Smooth muscle cell (in vitro differentiated cells): ENCODE data around the gene DIS3L2. TPM values are rescaled to one million over a fixed set of nuclear protein-coding genes. Genes with fewer than 3 reads are reported as not detected.

Experiments used
- DNase-seq: peaks from one replicate; lab custom pipeline; 2025; ENCODE audit not compliant: unreplicated experiment; lab: John Stamatoyannopoulos, UW
- H2AFZ ChIP-seq: fragments of 200-600 bp; sonication (generic); 2 replicates; pipeline ENCODE4 v1.6.0; 2016; ENCODE audit warnings: antibody characterized with exemption, low read depth, mild to moderate bottlenecking
- H3F3A ChIP-seq: fragments of 200-600 bp; sonication (generic); 2 replicates; pipeline ENCODE4 v1.6.0; 2017; ENCODE audit warnings: antibody characterized with exemption, low read depth
- H3K27ac ChIP-seq: fragments of 200-600 bp; sonication (generic); 2 replicates; pipeline ENCODE4 v1.5.1; 2016; ENCODE audit warnings: low read depth, mild to moderate bottlenecking
- H3K27me3 ChIP-seq: fragments of 200-600 bp; sonication (generic); 2 replicates; pipeline ENCODE4 v1.6.1; 2016; ENCODE audit warnings: low read depth, mild to moderate bottlenecking
- H3K36me3 ChIP-seq: fragments of 200-600 bp; sonication (generic); 2 replicates; pipeline ENCODE4 v1.5.1; 2016; ENCODE audit warnings: low read depth
- H3K4me1 ChIP-seq: fragments of 200-600 bp; sonication (generic); 2 replicates; pipeline ENCODE4 v1.5.1; 2016; ENCODE audit warnings: low read depth
- H3K4me2 ChIP-seq: fragments of 200-600 bp; sonication (generic); 2 replicates; pipeline ENCODE4 v1.6.0; 2016; ENCODE audit warnings: mild to moderate bottlenecking
- H3K4me3 ChIP-seq: fragments of 200-600 bp; sonication (generic); 2 replicates; pipeline ENCODE4 v1.5.1; 2016; ENCODE audit warnings: mild to moderate bottlenecking
- H3K79me2 ChIP-seq: fragments of 200-600 bp; sonication (generic); 2 replicates; pipeline ENCODE4 v1.6.0; 2016; ENCODE audit warnings: low read depth, mild to moderate bottlenecking
- H3K9ac ChIP-seq: fragments of 200-600 bp; sonication (generic); 2 replicates; pipeline ENCODE4 v1.6.0; 2016; ENCODE audit warnings: low read depth
- H3K9me3 ChIP-seq: fragments of 200-600 bp; sonication (generic); replicated peaks from 2 replicates; pipeline ENCODE4 v1.5.1; 2016; ENCODE audit warnings: low read depth
- H4K20me1 ChIP-seq: fragments of 200-600 bp; sonication (generic); 2 replicates; pipeline ENCODE4 v1.6.0; 2016; ENCODE audit warnings: low read depth
- CTCF ChIP-seq: fragments of 200-600 bp; sonication (generic); IDR thresholded peaks from 2 replicates; pipeline ENCODE4 v1.5.1; 2017; ENCODE audit warnings: borderline replicate concordance, mild to moderate bottlenecking, antibody characterized with exemption; ENCODE audit not compliant: insufficient read depth, poor library complexity, severe bottlenecking
- WGBS: methylation state at CpG from one replicate; pipeline ENCODE4 v1.1.7; 2016; ENCODE audit warnings: low lambda C conversion rate; 5-methylcytosine and 5-hydroxymethylcytosine counted together
- polyA plus RNA-seq: library from polyadenylated mRNA; unstranded; fragments of >200 nt; fragmentation: Nextera tagmentation; extraction: Ambion mirVana; gene quantifications from 2 replicates; pipeline ENCODE4 v1.2.1, GENCODE V29; 2016
- total RNA-seq: library from RNA; depleted of rRNA; stranded (reverse); fragments of >200 nt; gene quantifications from 2 replicates; pipeline ENCODE4 v1.2.3, GENCODE V29; 2014

DIS3L2 gene
- total and polyA plus RNA-seq, 2 experiments from 2014 or later = 11.4 to 25.2 TPM

- Histone ChIP-seq H3K9ac (no peak overlapping the region), H3K4me2 (no peak overlapping the region), H3K4me1 (no peaks in the 10 kb centered on the region), H3K9me3 (no peaks in the 10 kb centered on the region), H2AFZ (no peak overlapping the region), H4K20me1 (peaks cover 4% of the 10 kb centered on the region), H3K4me3 (no peak overlapping the region), H3K79me2 (no peaks in the 10 kb centered on the region), H3K36me3 (no peaks in the 10 kb centered on the region), H3K27me3 (no peaks in the 10 kb centered on the region), H3F3A (no peaks in the 10 kb centered on the region), H3K27ac (no peak overlapping the region)
- no peak for DNase-seq
- TF ChIP-seq CTCF = no peak
- WGBS = 94% methylated on average over 3 of the region's 3 CpGs
Measured at GRCh38 chr2:232216028-232216427, 254.5 kb downstream of the DIS3L2 start.

- no peaks in the 10 kb centered on the region for H3F3A ChIP-seq
- no peak overlapping the region for H3K4me3 ChIP-seq
- DNase-seq = no peak
- peaks cover 4% of the 10 kb centered on the region for H4K20me1 ChIP-seq
- no peak for TF ChIP-seq CTCF
- no peaks in the 10 kb centered on the region for H3K9me3 ChIP-seq
- H3K27ac ChIP-seq = no peak overlapping the region
- 82% methylated on average over 6 of the region's 6 CpGs for WGBS
- no peaks in the 10 kb centered on the region for H3K4me1 ChIP-seq
- no peaks in the 10 kb centered on the region for H3K27me3 ChIP-seq
- H2AFZ ChIP-seq = no peak overlapping the region
- H3K9ac ChIP-seq = no peak overlapping the region
- H3K4me2 ChIP-seq = no peak overlapping the region
- H3K79me2 ChIP-seq = no peaks in the 10 kb centered on the region
- no peaks in the 10 kb centered on the region for H3K36me3 ChIP-seq
Measured at GRCh38 chr2:232218778-232219495, 257.4 kb downstream of the DIS3L2 start.

- Histone ChIP-seq H2AFZ (no peak overlapping the region), H3K79me2 (no peaks in the 10 kb centered on the region), H3K9ac (no peak overlapping the region), H4K20me1 (peaks cover 4% of the 10 kb centered on the region), H3K4me2 (no peak overlapping the region), H3K4me1 (no peaks in the 10 kb centered on the region), H3K4me3 (no peak overlapping the region), H3K36me3 (no peaks in the 10 kb centered on the region), H3K27ac (no peak overlapping the region), H3K27me3 (no peaks in the 10 kb centered on the region), H3F3A (no peaks in the 10 kb centered on the region), H3K9me3 (no peaks in the 10 kb centered on the region)
- TF ChIP-seq CTCF = no peak
- no peak for DNase-seq
- WGBS = 95% methylated on average over 2 of the region's 2 CpGs
Measured at GRCh38 chr2:232219496-232219870, 258.0 kb downstream of the DIS3L2 start.

- H3K36me3 ChIP-seq = no peaks in the 10 kb centered on the region
- H4K20me1 ChIP-seq = peaks cover 4% of the 10 kb centered on the region
- H3K4me1 ChIP-seq = no peaks in the 10 kb centered on the region
- no peaks in the 10 kb centered on the region for H3K9me3 ChIP-seq
- no peak for TF ChIP-seq CTCF
- no peak overlapping the region for H3K9ac ChIP-seq
- no peaks in the 10 kb centered on the region for H3K27me3 ChIP-seq
- no peak overlapping the region for H3K27ac ChIP-seq
- no peak overlapping the region for H3K4me3 ChIP-seq
- no peak for DNase-seq
- 98% methylated on average over 5 of the region's 5 CpGs for WGBS
- H2AFZ ChIP-seq = no peak overlapping the region
- no peaks in the 10 kb centered on the region for H3F3A ChIP-seq
- H3K79me2 ChIP-seq = no peaks in the 10 kb centered on the region
- H3K4me2 ChIP-seq = no peak overlapping the region
Measured at GRCh38 chr2:232219932-232220331, 258.4 kb downstream of the DIS3L2 start.
